Non-pigmented ciliary epithelial cell (primary cell): ENCODE data around the gene AP3D1.

Experiments used
- DNase-seq: peaks from one replicate; pipeline ENCODE4 v3.0.0-alpha.2; 2010; ENCODE audit warnings: low read depth

AP3D1 gene

GRCh38 chr19:2084993-2085720 lies 66.2 kb downstream of the AP3D1 start:
- DNase-seq: no peak

GRCh38 chr19:2083174-2083854 lies 68.1 kb downstream of the AP3D1 start:
- no peak for DNase-seq

- DNase-seq: no peak
Measured at GRCh38 chr19:2081873-2082810, 69.2 kb downstream of the AP3D1 start.

GRCh38 chr19:2080336-2080988 lies 70.9 kb downstream of the AP3D1 start:
- DNase-seq: no peak

- no peak for DNase-seq
Measured at GRCh38 chr19:2079865-2080301, 71.5 kb downstream of the AP3D1 start.

- no peak for DNase-seq
Measured at GRCh38 chr19:2079076-2079864, 72.1 kb downstream of the AP3D1 start.

- no peak for DNase-seq
Measured at GRCh38 chr19:2077833-2078619, 73.3 kb downstream of the AP3D1 start.

GRCh38 chr19:2077398-2077797 lies 74.0 kb downstream of the AP3D1 start:
- DNase-seq: no peak

GRCh38 chr19:2076526-2076944 lies 74.8 kb downstream of the AP3D1 start:
- no peak for DNase-seq

GRCh38 chr19:2072757-2073551 lies 78.4 kb downstream of the AP3D1 start:
- DNase-seq: no peak

- DNase-seq: no peak
Measured at GRCh38 chr19:2070986-2071673, 80.2 kb downstream of the AP3D1 start.

GRCh38 chr19:2070436-2070827 lies 80.9 kb downstream of the AP3D1 start:
- DNase-seq: no peak

- no peak for DNase-seq
Measured at GRCh38 chr19:2064788-2065524, 86.4 kb downstream of the AP3D1 start.

GRCh38 chr19:2064395-2064787 lies 87.0 kb downstream of the AP3D1 start:
- no peak for DNase-seq

- DNase-seq: no peak
Measured at GRCh38 chr19:2063824-2064223, 87.5 kb downstream of the AP3D1 start.

GRCh38 chr19:2062770-2063169 lies 88.6 kb downstream of the AP3D1 start:
- no peak for DNase-seq

- DNase-seq: no peak
Measured at GRCh38 chr19:2062389-2062729, 89.0 kb downstream of the AP3D1 start.
